ENCODE results near the gene FNDC3B.

- TF ChIP-seq CTCF (IDR thresholded peaks at IDR 0.05; ENCODE audit: low read depth, low read length): no peak
- TF ChIP-seq EZH2phosphoT487 (IDR thresholded peaks at IDR 0.05; ENCODE audit: low read depth): no peak
Measured at GRCh38 chr3:172057059-172057458, 17.7 kb downstream of the FNDC3B start.

Measured in OCI-LY3 (cell line).